HCT116 (cell line): ENCODE results near the gene HMGN3. TPM values are rescaled to one million over a fixed set of nuclear protein-coding genes. Genes with fewer than 3 reads are reported as not detected.

Source experiments
- ATAC-seq: fragments of 200-7000 bp; cut with Tn5 transposase; 2 replicates; pipeline ENCODE4 v1.9.1; 2020; ENCODE audit warnings: mild to moderate bottlenecking, moderate library complexity
- BruUV-seq: library from RNA; stranded (reverse); fragments of 400-500 nt; replicated peaks from 2 replicates; lab custom pipeline; 2021; lab: Mats Ljungman, UMichigan
- CTCF ChIA-PET: fragments of 300-600 bp; sonication (Branson Sonifier 250); formaldehyde crosslinking; loops from one replicate; lab custom pipeline; 2021; ENCODE audit warnings: antibody characterized with exemption; lab: Charles Lee
- POLR2A ChIA-PET: fragments of 300-600, 350-600 bp; sonication (Branson Sonifier 250); formaldehyde crosslinking; loops from one replicate; lab custom pipeline; 2021; ENCODE audit warnings: antibody characterized with exemption; lab: Charles Lee
- RAD21 ChIA-PET, 2 experiments: fragments of 300-600 bp; sonication (Branson Sonifier 250); formaldehyde crosslinking; loops; one replicate each; lab custom pipeline; 2023; ENCODE audit warnings: low total read pairs in 2 of 2; ENCODE audit not compliant: uncharacterized antibody in 2 of 2, unreplicated experiment in 2 of 2, low non-redundant PET in 1 of 2; lab: Charles Lee
- DNase-seq: peaks from one replicate; pipeline ENCODE4 v3.0.0-alpha.2; 2010; ENCODE audit warnings: low read depth, low spot score
- H2AFZ ChIP-seq: fragments of 200-600 bp; shearing (Covaris generic), sonication (generic); 2 replicates; pipeline ENCODE4 v1.6.1; 2017; ENCODE audit warnings: low read depth, mixed run types, mixed read lengths, antibody characterized with exemption, low read length; ENCODE audit not compliant: poor library complexity, severe bottlenecking
- H3K27ac ChIP-seq: 2 replicates; pipeline ENCODE4 v1.5.1; 2012; ENCODE audit warnings: low read depth, low read length
- H3K27me3 ChIP-seq: fragments of 200-600 bp; sonication (generic); 2 replicates; pipeline ENCODE4 v1.6.1; 2016; ENCODE audit warnings: mixed run types, low read length, mixed read lengths; ENCODE audit not compliant: insufficient read depth
- H3K36me3 ChIP-seq, 2 experiments: fragments of 200-500 bp in 1 of 2; fragments of 200-600 bp in 1 of 2; sonication (Bioruptor generic) in 1 of 2; sonication (generic) in 1 of 2; 2 replicates each; pipeline versions ENCODE4 v1.5.1 to v1.6.1; 2014 to 2016; ENCODE audit warnings: low read length in 2 of 2, inconsistent platforms in 1 of 2, mixed read lengths in 1 of 2, mixed run types in 1 of 2; ENCODE audit not compliant: insufficient read depth in 2 of 2, control insufficient read depth in 1 of 2
- H3K4me1 ChIP-seq, 2 experiments: fragments of 200-600 bp in 1 of 2; sonication (generic) in 1 of 2; 2 replicates each; pipeline versions ENCODE4 v1.5.1 to v1.6.1; 2012 to 2017; ENCODE audit warnings: low read length in 2 of 2, inconsistent platforms in 1 of 2, mild to moderate bottlenecking in 1 of 2, mixed read lengths in 1 of 2, mixed run types in 1 of 2, moderate library complexity in 1 of 2; ENCODE audit not compliant: insufficient read depth in 2 of 2, control insufficient read depth in 1 of 2
- H3K4me2 ChIP-seq: fragments of 200-600 bp; sonication (generic); 2 replicates; pipeline ENCODE4 v1.6.1; 2017; ENCODE audit warnings: mixed run types, low read length, mixed read lengths
- H3K4me3 ChIP-seq, 2 experiments: fragments of 200-600 bp in 1 of 2; sonication (generic) in 1 of 2; replicated peaks in 1 of 2; 2 replicates each; pipeline ENCODE4 v1.5.1; 2011 to 2016; ENCODE audit warnings: low read length in 2 of 2, control low read depth in 1 of 2, low read depth in 1 of 2, mild to moderate bottlenecking in 1 of 2, mixed read lengths in 1 of 2, mixed run types in 1 of 2
- H3K79me2 ChIP-seq: fragments of 200-600 bp; sonication (generic); 2 replicates; pipeline ENCODE4 v1.6.1; 2017; ENCODE audit warnings: mild to moderate bottlenecking, mixed run types, low read length, moderate library complexity, mixed read lengths; ENCODE audit not compliant: insufficient read depth
- H3K9ac ChIP-seq: fragments of 200-600 bp; sonication (generic); 2 replicates; pipeline ENCODE4 v1.6.1; 2016; ENCODE audit warnings: low read length, mixed read lengths
- H3K9me2 ChIP-seq: fragments of 200-600 bp; sonication (generic), shearing (Covaris generic); 2 replicates; pipeline ENCODE4 v1.6.1; 2017; ENCODE audit warnings: mixed run types, mild to moderate bottlenecking, moderate library complexity; ENCODE audit not compliant: insufficient read depth
- H3K9me3 ChIP-seq, 2 experiments: fragments of 200-500 bp in 1 of 2; fragments of 200-600 bp in 1 of 2; sonication (Bioruptor generic) in 1 of 2; sonication (generic) in 1 of 2; 2 replicates each; pipeline ENCODE4 v1.6.1; 2014 to 2017; ENCODE audit warnings: low read length in 2 of 2, mixed read lengths in 2 of 2, inconsistent platforms in 1 of 2, low read depth in 1 of 2, mild to moderate bottlenecking in 1 of 2, mixed run types in 1 of 2, moderate library complexity in 1 of 2; ENCODE audit not compliant: control insufficient read depth in 1 of 2, insufficient read depth in 1 of 2
- H4K20me1 ChIP-seq: fragments of 200-600 bp; sonication (generic), shearing (Covaris generic); 2 replicates; pipeline ENCODE4 v1.6.1; 2017; ENCODE audit warnings: mixed run types, mild to moderate bottlenecking, moderate library complexity; ENCODE audit not compliant: insufficient read depth
- CBX3 ChIP-seq: IDR thresholded peaks from 2 replicates; pipeline ENCODE4 v1.6.1; 2012; ENCODE audit warnings: low read depth
- EGR1 ChIP-seq: IDR thresholded peaks from 2 replicates; pipeline ENCODE4 v1.6.1; 2012; ENCODE audit warnings: low read depth
- EZH2 ChIP-seq: fragments of 200-600 bp; sonication (generic); IDR thresholded peaks from 2 replicates; pipeline ENCODE4 v1.6.1; 2017; ENCODE audit warnings: antibody characterized with exemption, mixed run types
- EZH2phosphoT487 ChIP-seq: fragments of 200-600 bp; IDR thresholded peaks from 2 replicates; pipeline ENCODE4 v1.6.1; 2018; ENCODE audit warnings: antibody characterized with exemption, borderline replicate concordance
- POLR2AphosphoS5 ChIP-seq: IDR thresholded peaks from 2 replicates; pipeline ENCODE4 v1.6.1; 2011; ENCODE audit warnings: mild to moderate bottlenecking, low read depth, low read length, moderate library complexity
- RAD21 ChIP-seq: IDR thresholded peaks from 2 replicates; pipeline ENCODE4 v1.6.1; 2012; ENCODE audit warnings: low read depth, mild to moderate bottlenecking
- SP1 ChIP-seq: IDR thresholded peaks from 2 replicates; pipeline ENCODE4 v1.6.1; 2012; ENCODE audit warnings: low read depth
- TCF7L2 ChIP-seq: IDR thresholded peaks from 2 replicates; pipeline ENCODE4 v1.7.0; 2011; ENCODE audit warnings: borderline replicate concordance, inconsistent platforms; ENCODE audit not compliant: insufficient read depth, insufficient read length; ENCODE audit errors: extremely low read depth
- YY1 ChIP-seq: IDR thresholded peaks from 2 replicates; pipeline ENCODE4 v1.6.1; 2011; ENCODE audit warnings: low read length, low read depth, moderate library complexity, mild to moderate bottlenecking; ENCODE audit not compliant: insufficient replicate concordance; ENCODE audit errors: extremely low read depth
- ZFX ChIP-seq: fragments of 450-650 bp; IDR thresholded peaks from 2 replicates; pipeline ENCODE4 v1.6.1; 2017
- ZNF274 ChIP-seq: fragments of 200-500 bp; sonication (Bioruptor generic); IDR thresholded peaks from 2 replicates; pipeline ENCODE4 v1.6.1; 2014; ENCODE audit warnings: mild to moderate bottlenecking, low read depth, low read length, inconsistent platforms
- intact Hi-C: fragments of 100-400 bp; cut with micrococcal nuclease; formaldehyde crosslinking; loops from 2 replicates; pipeline ENCODE4 v1.10.0; 2022
- total RNA-seq: library from RNA; stranded (reverse); gene quantifications from one replicate; pipeline ENCODE4 v1.2.1, GENCODE V29; 2021; ENCODE audit not compliant: unreplicated experiment
- TF ChIP-seq, protein P1 (sequence below): IDR thresholded peaks from 2 replicates; pipeline ENCODE4 v1.6.1; 2012; ENCODE audit warnings: low read depth
- TF ChIP-seq, protein P2 (sequence below): IDR thresholded peaks from 2 replicates; pipeline ENCODE4 v1.6.1; 2012
- TF ChIP-seq, protein P3 (sequence below): IDR thresholded peaks from 2 replicates; pipeline ENCODE4 v1.6.1; 2012

Gene HMGN3
- total RNA-seq, 1 experiment from 2014 or later: 60.5 TPM

DNA sequence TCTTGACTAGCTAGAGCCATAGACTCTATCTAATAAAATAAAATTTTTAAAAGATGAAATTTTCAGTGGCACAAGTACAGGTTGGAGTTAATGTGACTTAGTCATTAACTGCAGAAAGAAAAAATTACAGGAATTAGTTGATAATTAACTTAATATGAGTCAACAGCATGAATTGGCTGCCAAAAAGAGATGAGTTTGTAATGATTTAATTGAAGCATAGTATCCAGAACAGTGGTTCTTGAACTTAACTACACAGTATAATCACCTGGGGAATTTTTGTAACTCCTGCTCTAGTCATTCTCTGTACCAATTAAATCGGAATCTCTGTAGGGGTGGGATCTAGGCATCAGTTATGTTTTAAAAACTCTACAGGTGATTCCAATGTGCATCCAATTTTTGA is 46.3 kb upstream of the HMGN3 start (continued):
- TF ChIP-seq TCF7L2 (no peak), CBX3 (no peak), YY1 (no peak), ZNF274 (no peak), RAD21 (no peak)

DNA sequence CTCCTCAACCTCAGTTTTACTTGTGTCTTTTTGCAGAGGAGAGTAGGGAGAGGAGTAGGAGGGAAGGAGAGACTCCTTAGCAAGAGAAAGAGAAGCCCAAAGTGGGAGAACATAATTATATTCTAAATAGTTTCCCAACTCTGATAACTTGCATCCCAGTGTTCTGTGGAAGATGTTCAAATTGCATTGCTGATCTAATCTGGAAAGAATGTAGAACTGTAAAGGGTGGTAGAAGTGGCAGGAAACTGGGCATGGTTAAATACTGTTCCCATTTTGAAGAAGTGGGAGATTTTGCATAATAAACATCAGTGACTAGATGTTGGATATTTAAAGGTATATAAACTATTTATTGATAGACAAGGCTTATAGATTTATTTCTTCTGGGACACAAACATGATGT is 42.6 kb upstream of the HMGN3 start:
- H3K9me2 ChIP-seq: no peaks in the 10 kb centered on the region
- ATAC-seq: no peak

GRCh38 chr6:79269877-79270276 is 35.4 kb upstream of the HMGN3 start:
- H3K9me2 ChIP-seq: no peaks in the 10 kb centered on the region
- intact Hi-C loops: no loop called here
- TF ChIP-seq YY1 (no peak), ZFX (no peak), EGR1 (no peak), ZNF274 (no peak), EZH2phosphoT487 (no peak), TCF7L2 (no peak), SP1 (no peak), EZH2 (no peak)
- TF ChIP-seq, protein P1, sequence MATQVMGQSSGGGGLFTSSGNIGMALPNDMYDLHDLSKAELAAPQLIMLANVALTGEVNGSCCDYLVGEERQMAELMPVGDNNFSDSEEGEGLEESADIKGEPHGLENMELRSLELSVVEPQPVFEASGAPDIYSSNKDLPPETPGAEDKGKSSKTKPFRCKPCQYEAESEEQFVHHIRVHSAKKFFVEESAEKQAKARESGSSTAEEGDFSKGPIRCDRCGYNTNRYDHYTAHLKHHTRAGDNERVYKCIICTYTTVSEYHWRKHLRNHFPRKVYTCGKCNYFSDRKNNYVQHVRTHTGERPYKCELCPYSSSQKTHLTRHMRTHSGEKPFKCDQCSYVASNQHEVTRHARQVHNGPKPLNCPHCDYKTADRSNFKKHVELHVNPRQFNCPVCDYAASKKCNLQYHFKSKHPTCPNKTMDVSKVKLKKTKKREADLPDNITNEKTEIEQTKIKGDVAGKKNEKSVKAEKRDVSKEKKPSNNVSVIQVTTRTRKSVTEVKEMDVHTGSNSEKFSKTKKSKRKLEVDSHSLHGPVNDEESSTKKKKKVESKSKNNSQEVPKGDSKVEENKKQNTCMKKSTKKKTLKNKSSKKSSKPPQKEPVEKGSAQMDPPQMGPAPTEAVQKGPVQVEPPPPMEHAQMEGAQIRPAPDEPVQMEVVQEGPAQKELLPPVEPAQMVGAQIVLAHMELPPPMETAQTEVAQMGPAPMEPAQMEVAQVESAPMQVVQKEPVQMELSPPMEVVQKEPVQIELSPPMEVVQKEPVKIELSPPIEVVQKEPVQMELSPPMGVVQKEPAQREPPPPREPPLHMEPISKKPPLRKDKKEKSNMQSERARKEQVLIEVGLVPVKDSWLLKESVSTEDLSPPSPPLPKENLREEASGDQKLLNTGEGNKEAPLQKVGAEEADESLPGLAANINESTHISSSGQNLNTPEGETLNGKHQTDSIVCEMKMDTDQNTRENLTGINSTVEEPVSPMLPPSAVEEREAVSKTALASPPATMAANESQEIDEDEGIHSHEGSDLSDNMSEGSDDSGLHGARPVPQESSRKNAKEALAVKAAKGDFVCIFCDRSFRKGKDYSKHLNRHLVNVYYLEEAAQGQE: no peak
- TF ChIP-seq, protein P2, sequence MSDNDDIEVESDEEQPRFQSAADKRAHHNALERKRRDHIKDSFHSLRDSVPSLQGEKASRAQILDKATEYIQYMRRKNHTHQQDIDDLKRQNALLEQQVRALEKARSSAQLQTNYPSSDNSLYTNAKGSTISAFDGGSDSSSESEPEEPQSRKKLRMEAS: no peak
- TF ChIP-seq, protein P3, sequence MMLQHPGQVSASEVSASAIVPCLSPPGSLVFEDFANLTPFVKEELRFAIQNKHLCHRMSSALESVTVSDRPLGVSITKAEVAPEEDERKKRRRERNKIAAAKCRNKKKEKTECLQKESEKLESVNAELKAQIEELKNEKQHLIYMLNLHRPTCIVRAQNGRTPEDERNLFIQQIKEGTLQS: no peak
- RAD21 ChIA-PET: no interaction called here
- DNase-seq (no peak), ATAC-seq (no peak)
- no peak overlapping the region for H3K4me3 ChIP-seq
- H3K4me1 ChIP-seq: no peaks in the 10 kb centered on the region
- no peaks in the 10 kb centered on the region for H3K36me3 ChIP-seq
- POLR2A ChIA-PET: no interaction called here
- H4K20me1 ChIP-seq: no peaks in the 10 kb centered on the region
- H3K27me3 ChIP-seq: no peaks in the 10 kb centered on the region
- CTCF ChIA-PET: no interaction called here
- H2AFZ ChIP-seq: no peak overlapping the region
- H3K27ac ChIP-seq: no peak overlapping the region
- no peaks in the 10 kb centered on the region for H3K9me3 ChIP-seq
- BruUV-seq: no TSS peak
- H3K79me2 ChIP-seq: no peaks in the 10 kb centered on the region
- no peak overlapping the region for H3K9ac ChIP-seq
- H3K4me2 ChIP-seq: no peak overlapping the region

More for the DNA sequence above, 42.6 kb upstream of the HMGN3 start:
- H3K9ac ChIP-seq: no peak overlapping the region
- H3K79me2 ChIP-seq: no peaks in the 10 kb centered on the region
- no peak overlapping the region for H3K27ac ChIP-seq
- RAD21 ChIA-PET: no interaction called here
- 0 out of 4 replicates have a peak, but pooled peaks cover 0 to 3% of the 10 kb centered on the region in 2 experiments for H3K4me1 ChIP-seq
- intact Hi-C loops: no loop called here
- H2AFZ ChIP-seq: no peak overlapping the region
- H3K4me2 ChIP-seq: no peak overlapping the region
- CTCF ChIA-PET: no interaction called here
- H3K9me3 ChIP-seq: no peaks in the 10 kb centered on the region
- POLR2A ChIA-PET: no interaction called here
- DNase-seq: no peak
- no peaks in the 10 kb centered on the region for H3K36me3 ChIP-seq
- H4K20me1 ChIP-seq: no peaks in the 10 kb centered on the region
- H3K27me3 ChIP-seq: no peaks in the 10 kb centered on the region
- BruUV-seq: no TSS peak
- TF ChIP-seq ZFX (no peak), POLR2AphosphoS5 (no peak), RAD21 (no peak)
- no peak overlapping the region for H3K4me3 ChIP-seq
